Activated CD8-positive, alpha-beta memory T cell treated with anti-CD3 and anti-CD28 coated beads for 48 hours (primary cell): Measurements from ENCODE around the gene MAK.
A peak's percentile ranks its signal among the peaks of the same experiment; 100 is the strongest.
"Not testable (repeated sequence)": the region's sequence is repeated elsewhere in the genome, so short reads cannot be mapped to it uniquely, and the experiment has no call there.

Source experiments
- DNase-seq, 3 experiments: peaks; one replicate each; pipeline ENCODE4 v3.0.0-alpha.2; 2020; ENCODE audit warnings: low read depth in 2 of 3, low spot score in 2 of 3

The MAK gene

DNA sequence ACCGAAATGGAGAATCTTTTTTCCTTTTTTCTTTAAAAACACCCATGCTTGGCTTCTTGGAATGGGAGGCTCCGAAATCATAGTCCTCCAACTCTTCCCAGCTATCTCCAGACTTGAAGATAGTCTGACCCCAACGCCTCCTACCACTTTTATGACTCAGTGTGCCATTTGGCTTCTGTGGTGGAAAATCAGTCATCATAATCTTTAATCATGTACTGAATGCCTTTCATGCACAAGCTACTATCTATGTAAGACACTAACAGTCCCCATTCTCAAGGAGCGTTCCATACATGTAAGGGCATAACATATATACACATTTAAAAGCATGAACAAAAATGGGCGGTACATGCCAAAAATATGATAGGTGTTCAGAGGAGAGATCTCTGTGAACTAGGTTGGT is 46.7 kb downstream of the MAK start:
- DNase-seq, result no peak

DNA sequence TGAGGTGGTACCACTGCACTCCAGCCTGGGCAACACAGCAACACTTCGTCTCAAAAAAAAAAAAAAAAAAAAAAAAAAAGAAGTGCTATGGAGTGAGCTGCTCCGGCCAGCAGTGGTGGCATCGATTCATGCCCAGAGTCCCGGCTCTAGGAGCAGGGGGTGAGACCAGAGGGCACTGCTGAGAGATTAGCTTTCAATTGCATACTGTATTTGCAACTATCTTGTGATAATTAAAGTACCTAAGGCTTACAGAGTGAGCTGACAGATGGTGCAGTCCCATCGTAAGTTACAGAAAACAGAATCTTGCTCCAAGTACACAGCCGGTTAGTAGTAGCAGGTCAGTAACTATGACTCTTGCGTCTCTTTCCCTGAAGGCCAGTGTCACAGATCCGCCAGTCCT is 59.3 kb downstream of the MAK start:
- DNase-seq, result no peak

DNA sequence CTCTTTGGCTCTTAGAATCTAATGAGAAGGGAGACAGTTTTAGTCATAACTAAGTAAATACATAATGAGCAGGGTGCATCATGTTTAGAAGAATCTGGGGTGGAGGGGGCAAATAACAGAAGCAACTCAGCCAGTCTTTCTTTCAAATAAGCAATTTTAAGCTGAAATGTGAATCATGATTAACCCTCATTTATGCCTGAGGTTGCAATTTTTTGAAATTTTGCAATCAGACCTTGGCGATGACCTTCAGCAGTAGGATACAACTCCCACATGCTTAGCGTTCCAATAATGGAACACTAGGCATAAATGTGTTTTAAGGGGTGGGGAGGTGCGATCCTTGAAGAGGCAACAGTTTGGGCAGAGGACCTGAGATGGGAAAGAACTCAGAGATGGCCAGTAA is 60.1 kb downstream of the MAK start:
- no peak for DNase-seq

DNA sequence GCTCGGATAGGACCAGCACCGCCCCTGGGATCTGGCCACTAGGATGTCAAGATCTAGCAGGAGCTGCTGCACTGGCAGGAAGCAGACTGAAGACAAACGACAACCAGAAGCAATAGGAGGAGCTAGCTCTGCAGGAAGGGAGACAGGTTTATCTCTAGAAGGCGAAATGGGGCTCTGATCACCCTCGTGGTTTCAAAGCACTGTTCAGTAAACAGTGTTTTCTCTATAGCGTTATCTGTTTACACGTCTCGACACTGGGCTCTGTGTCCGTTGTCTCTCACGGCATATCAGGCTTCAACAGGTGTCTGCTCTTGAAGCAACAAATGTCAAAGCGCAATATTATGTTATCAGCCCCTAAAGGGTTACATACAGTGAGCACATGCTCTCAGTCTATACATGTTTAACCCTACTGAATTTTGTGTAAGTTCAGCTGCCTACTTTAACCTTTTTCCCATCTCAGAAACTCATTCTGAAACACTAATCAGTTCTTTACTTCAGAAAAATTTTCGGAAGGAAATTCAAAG is 66.9 kb downstream of the MAK start:
- no peak for DNase-seq

DNA sequence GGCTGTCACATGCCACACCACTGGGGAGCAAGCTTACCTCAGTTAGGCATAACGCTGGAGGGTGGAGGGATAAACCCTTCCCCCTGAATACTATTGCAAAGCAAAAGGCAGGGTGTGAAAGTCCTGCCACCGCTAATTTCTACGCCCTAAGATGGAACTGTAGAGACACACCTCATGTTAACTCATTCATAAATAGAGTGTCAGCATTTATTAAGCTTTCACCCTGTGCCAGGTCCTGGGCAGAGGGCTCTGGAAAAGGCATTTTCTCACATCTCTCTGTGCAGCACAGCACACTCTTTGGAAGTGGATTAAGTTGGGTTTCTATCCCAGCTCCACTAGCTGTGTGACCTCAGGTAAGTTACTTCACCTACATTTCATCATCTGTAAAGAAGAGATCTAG is 68.9 kb downstream of the MAK start:
- no peak for DNase-seq

DNA sequence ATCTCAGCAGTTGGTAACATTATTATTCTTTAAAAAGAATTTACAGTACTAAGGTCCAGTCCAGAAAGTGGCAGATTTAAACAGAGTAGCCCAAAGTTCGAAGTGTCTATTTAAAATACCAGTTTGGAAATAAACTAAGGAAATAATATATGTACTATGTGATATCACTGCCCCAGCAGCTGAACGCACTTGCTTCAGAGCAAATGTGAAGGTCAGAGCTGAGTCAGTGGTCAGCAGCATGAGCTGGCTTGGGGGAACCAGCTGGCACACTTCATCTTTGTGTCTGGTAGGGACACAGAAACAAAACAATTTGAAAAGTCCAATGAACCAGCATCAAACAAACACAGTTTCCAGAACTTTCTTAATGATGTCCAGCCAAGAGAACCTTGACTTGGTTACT is 75.3 kb downstream of the MAK start:
- DNase-seq, result no peak

DNA sequence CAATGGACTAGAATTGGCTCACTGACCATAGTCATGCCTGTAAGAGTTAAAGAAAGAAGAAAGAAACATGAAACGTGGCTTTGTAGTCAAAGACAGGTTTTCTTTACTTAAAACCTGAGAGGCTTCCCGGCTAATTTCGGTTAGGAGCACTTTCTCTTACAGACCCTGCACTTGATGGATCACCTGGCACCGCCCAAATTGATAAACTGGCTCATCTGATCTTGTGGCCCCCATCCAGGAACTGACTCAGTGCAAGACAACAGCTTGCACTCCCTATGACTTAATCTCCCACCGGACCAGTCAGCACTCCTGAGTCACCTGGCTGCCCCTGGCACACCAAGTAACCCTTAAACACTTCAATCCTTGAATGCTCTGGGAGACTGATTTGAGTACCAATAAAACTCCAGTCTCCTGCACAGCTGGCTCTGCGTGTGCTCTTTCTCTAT is 78.4 kb downstream of the MAK start:
- no peak for DNase-seq

DNA sequence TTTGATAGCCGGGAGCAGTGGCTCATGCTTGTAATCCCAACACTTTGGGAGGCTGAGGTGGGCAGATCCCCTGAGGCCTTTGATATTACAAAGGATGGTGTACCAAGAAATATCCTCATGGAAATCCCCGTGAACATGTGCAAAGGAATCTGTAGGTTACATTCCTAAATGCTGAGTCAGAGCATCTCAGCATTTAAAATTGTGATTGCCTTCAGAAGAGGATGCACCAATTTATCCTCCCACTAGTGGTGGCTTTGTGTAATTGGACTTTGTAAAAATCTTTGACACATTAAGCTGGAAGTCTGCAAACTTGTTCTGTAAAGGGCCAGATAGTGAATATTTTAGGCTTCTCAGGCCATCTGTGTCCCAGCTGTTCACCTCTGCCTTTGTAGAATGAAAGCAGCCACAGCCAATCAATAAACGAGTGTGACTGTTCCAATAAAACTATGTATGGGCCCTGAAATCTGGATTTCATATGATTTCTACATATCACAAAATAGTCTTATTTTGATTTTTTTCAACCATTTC is 79.0 kb downstream of the MAK start:
- no peak for DNase-seq

DNA sequence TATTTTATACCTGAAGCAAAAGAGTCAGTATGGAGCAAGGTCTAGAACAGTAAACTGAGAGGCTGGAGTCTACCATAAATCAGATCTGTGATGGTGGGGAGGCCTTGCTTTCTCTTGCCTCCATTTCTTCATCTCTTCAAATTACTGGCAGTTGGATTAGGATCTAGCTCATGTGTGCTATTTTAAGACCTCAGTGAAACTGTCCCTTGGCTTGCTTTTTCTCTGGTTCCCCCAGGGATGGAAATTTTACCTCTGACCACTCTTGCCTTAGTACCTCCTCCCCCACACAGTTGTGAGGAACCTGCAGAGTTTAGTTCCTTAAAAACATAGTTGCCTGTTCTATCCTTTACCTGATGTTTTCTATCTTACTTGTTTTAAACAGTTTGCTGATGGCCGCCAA is 82.3 kb downstream of the MAK start:
- no peak for DNase-seq

DNA sequence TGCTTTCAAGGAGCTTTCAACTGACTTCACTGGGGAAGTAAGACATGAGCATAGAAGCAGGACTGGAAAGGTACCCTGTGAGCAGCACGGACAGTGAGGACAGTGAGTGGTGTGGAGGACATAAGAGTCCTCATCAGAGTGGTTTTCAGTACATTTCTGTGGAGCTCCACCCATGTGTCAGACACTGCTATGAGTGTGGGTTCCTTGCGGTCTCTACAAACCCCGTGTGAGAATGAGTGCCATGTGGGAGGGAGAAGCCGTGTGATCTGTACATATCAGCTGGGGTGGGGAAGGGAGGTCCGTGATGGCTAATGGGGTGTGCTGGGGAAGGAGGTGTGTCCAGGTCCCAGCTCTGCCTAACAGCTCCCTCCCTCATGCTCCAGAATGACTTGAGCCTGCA is 86.6 kb downstream of the MAK start:
- DNase-seq, result not testable (repeated sequence)

DNA sequence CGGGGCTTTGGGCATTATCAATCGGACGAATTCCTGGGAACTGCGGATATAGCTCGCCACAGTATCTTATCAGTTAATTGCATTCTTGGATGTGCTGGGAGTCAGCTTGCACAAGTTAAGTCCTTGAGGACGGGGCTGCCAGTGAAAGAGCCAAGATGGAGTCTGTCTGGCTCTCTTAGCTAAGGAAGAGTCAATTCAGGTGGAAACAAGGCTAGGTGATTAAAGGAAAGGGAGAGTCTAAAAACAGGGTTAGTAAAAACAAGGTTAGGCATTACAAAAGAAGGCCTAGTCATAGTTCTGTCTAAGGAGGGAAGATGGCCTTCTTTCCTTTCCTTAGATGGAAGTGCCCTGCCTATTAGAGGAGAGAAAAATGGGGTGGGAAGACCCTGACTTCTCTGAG is 87.8 kb downstream of the MAK start:
- DNase-seq, result not testable (repeated sequence)

DNA sequence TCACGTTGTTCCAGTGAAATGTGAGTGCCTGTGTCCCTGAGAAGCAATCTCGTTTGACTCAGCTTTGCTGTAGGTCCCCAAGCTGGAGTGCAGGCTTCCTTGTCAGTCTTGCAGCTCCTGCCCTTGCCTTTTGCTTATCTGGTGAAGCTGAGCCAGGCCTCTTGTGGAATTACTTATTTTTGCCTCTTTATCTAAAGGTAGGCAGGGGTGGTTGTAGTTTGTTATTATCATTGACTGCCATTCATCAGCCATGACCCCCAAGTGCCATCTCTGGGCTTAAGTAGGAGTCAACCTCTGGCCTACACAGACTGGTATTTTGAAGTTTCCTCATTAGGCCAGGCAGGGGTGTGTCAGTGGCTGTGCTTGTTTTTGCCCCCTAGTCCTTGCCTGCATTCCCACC is 88.6 kb downstream of the MAK start:
- no peak for DNase-seq

DNA sequence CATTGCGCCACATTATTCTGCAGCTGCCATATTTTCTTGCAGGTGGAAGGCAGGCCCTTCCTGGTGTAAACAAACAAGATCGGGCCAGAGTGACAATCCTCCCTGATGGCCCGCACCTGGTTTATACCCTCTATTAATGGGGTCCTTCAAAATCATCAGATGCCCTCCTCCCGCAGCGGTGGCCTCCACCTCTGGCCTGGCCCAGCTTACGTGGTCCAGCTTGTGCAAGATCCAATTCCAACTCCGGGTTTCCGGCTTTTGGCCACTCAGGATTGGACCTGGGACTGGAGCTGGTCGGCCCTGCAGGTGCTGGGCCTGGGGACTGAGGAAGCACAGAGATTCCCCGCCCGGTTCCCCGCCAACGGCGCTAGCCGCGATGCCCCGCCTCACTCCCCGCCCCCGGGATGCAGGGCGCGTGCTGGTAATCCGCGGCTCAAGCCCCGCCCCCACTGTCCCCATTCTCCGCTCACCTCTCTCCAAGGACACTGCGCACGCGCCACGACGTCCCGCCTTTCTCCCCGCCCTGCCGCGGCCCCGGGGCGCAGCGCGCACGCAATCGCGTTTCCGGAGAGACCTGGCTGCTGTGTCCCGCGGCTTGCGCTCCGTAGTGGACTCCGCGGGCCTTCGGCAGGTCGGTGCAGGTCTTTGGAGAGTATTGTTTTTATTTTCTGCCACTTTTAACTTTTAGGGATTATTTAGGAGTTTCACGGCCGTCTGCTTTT is 90.9 kb downstream of the MAK start, which contains the start of gene TMEM14B:
Gene TMEM14B, plus strand, starts transcription at position 555 of the 722 bp plus-strand sequence. CDS start 1,441 bp downstream, outside the sequence.
- DNase-seq, result peak; percentile 98 to 99 (median 99)

DNA sequence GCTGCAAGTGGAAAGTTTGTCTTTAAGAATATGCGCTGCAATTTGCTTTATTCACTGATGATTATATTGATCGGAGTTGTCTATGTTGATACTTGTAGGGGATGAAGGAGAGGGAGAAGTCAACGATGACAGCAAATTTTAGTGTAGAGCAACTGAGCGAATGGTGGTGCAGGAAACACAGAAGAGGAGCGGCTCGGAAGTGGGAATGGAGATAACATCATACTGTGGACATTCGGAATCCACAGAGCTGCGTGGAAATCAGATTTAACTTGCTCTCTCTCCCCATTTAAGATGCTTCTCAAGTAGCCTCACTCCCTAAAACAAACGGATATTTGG is 91.5 kb downstream of the MAK start:
- DNase-seq, result no peak

DNA sequence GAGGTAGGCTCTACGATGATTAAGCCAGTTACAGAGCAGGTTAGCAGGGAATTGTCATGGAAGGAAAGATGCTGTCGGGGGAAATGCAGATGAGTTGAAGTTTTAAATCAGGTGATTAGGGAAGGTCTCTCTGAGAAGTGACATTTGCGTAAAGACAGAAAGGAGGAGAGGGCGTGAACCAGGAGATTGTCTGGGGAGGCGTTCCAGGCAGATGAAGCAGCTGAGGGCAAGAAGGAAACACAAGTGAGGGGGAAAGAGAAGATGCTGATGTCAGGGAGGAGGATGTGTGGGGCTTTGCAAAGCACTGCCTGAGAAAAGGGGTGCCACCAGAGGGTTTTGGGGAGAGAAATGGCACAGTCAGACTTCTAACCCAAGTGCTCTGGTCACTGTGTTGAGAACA is 93.2 kb downstream of the MAK start:
- DNase-seq, result no peak

DNA sequence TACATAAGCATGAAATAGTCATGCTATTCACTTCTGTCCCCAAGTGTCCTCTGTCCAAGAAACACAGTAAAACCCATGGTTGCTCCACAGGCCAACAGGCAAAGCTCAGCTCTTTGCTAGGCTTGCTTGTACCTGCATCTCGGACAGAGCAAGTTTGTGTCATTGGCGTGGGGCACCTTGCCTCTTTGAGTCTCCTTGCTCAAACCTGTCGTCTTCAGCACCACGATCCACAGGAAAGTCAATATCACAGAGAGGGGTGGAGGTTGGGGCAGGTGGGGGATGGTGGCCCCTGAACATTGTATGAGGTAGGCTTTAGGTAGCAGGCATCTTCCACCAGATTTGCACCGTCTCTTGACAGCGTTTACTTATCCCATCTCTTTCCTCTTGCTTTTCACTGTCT is 94.8 kb downstream of the MAK start:
- no peak for DNase-seq

DNA sequence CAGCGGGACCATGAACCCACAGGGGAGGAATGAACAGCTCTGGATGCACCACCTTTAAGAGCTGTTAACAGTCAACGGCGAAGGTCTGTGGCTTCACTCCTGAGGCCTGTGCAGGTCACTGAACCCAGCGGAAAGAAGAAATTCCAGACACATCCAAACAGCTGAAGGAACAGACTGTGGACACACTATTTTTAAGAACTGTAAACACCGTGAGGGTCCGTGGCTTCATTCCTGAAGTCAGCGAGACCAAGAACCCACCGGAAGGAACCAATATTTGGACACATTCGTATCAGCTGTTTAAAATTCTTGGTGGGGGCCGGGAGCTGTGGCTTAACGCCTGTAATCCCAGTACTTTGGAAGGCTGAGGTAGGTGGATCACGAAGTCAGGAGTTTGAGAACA is 96.1 kb downstream of the MAK start:
- DNase-seq, result no peak

DNA sequence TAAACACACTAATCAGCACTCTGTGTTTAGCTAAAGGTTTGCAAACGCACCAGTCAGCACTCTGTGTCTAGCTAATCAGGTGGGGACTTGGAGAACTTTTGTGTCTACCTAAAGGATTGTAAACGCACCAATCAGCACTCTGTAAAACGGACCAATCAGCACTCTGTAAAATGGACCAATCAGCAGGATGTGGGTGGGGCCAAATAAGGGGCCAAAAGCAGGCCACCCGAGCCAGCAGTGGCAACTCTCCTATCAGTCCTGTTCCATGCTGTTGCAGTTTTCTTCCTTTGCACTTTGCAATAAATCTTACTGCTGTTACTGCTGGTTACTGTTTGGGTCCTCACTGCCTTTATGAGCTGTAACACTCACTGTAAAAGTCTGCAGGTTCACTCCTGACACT is 96.7 kb downstream of the MAK start:
- not testable (repeated sequence) for DNase-seq

DNA sequence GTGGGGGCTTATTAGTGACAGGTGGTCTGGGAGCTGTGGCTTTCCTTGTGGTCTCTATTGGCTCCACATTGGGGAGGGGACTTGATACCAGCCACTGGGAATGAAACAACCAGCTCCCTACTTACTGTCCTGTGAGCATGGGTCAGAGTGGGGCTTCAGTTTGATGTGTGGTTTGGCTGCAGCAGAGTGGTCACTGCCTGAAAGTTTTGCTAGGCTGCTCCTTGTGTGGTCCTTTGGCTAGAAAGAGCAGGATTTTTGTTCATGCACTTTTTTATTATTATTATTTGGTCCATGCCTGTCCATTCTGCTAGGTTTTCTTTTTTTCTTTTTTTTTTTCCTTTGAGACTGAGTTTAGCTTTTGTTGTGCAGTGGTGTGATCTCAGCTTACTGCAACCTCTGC is 98.3 kb downstream of the MAK start:
- DNase-seq, result no peak

DNA sequence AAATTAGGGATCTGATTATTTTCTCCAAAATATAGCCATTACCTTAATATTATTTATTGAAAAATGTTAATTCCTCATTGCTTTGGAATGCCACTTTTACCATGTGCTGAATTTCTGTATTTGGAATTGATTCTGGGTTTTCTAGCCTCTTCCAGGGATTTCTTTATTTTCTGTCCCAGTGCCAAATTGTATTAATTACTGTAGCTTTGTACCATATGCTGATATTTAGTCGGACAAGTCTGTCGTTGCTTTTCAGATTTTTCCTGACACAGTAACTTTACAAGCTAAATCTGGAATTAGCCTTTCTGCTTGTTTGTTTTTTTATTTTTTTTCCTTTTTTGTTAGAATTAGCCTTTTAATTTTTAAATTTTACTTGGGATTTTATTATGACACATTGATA is 101.6 kb downstream of the MAK start:
- DNase-seq, result no peak

DNA sequence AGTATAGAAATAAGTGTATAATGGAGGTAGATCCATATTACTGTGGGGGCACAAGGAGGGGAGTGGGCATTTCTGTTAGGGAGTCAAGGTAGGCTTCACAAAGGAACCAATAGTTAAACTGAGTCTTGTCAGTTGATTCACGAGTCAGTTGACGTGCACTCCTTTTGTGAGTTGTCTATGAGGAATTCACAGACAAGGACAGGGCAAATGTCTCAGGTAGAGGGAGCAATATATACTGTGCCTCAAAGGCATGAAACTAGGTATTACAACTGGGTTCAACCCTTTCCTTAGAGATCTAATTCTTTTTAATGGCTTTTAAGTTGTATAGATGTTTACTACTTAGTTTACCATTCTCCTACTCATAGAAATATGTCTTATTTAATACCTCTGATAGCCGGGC is 104.5 kb downstream of the MAK start:
- DNase-seq, result no peak

DNA sequence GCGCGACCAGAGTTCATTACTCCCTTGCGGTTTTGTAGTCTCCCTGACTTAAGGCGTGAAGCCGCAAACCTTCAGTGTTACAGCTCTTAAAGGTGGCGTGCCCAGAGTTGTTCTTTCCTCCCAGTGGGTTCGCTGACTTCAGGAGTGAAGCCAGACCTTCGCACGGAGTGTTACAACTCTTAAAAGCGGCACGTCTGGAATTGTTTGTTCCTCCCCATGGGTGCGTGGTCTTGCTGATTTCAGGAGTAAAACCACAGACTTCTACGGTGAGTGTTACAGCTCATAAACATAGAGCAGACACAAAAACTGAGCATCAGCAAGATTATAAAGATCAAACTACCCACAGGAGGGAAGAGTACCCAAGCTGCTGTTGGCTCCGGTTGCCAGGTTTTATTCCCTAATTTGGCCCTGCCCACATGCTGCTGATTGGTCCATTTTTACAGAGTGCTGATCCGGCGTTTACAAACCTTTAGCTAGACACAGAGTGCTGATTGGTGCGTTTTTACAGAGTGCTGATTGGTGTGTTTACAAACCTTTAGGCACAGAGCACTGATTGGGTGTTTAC is 105.1 kb downstream of the MAK start:
- no peak for DNase-seq

DNA sequence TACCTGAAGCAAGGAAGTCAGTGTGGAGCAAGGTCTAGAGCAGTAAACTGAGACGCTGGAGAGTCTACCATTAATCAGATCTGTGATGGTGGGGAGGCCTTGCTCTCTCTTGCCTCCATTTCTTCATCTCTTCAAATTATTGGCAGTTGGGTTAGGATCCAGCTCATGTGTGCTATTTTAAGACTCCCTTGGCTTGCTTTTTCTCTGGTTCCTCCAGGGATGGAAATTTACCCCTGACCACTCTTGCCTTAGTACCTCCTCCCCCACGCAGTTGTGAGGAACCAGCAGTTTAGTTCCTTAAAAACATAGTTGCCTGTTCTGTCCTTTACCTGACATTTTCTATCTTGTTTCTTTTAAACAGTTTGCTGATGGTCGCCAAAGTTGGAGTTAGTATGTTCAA is 108.1 kb downstream of the MAK start:
- no peak for DNase-seq
